Activated CD8-positive, alpha-beta memory T cell treated with anti-CD3 and anti-CD28 coated beads, Interleukin-2, amount 50 U/mL, for 4 hours (primary cell): ENCODE data around the gene MYCBP.
"Not testable (repeated sequence)": the region's sequence is repeated elsewhere in the genome, so short reads cannot be mapped to it uniquely, and the experiment has no call there.

Source experiments
- DNase-seq: peaks from one replicate; pipeline ENCODE4 v3.0.0-alpha.2; 2020

The MYCBP gene

DNA sequence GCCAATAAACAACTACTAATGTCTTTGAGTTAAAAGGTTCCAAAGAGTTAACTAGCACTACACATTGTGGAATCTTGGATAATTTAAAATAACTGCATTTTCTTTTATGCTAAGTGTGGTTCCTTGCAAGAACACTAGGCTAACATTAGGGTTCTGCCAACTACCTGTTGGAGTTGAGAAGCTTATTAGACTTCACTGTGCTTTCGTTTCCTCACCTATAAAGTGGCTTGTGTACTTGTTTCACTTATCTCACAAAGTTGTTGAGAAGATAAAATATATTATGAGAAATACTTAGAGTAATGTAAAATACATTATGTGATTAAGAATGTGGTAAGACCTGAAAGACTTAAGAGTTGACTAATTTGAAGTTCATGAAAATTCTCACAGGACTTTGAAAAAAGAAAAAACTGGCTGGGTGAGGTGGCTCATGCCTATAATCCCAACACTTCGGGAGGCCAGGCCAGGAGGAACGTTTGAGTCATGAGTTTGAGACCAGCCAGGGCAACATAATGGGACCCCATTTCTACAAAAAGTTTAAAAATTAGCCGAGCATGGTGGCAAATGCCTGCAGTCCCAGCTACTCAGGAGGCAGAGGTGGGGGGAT lies 7.9 kb downstream of the MYCBP start:
- no peak for DNase-seq

DNA sequence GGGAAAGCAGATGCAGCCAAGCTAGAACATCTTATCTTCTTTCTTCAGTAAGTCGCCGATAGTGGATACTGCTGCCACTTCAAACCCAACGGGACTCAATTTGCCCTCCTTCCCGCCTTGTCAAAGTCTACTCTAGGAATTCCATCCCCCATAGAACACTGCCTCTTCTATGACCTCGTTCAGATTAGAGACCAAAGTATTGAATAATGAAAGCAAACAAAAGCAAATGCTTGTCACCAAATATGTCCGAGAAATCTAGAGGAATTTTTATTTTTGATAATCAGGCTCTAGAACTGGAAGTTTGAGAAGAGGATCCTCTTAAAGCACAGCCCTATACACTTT lies 12.7 kb downstream of the MYCBP start:
- no peak for DNase-seq

DNA sequence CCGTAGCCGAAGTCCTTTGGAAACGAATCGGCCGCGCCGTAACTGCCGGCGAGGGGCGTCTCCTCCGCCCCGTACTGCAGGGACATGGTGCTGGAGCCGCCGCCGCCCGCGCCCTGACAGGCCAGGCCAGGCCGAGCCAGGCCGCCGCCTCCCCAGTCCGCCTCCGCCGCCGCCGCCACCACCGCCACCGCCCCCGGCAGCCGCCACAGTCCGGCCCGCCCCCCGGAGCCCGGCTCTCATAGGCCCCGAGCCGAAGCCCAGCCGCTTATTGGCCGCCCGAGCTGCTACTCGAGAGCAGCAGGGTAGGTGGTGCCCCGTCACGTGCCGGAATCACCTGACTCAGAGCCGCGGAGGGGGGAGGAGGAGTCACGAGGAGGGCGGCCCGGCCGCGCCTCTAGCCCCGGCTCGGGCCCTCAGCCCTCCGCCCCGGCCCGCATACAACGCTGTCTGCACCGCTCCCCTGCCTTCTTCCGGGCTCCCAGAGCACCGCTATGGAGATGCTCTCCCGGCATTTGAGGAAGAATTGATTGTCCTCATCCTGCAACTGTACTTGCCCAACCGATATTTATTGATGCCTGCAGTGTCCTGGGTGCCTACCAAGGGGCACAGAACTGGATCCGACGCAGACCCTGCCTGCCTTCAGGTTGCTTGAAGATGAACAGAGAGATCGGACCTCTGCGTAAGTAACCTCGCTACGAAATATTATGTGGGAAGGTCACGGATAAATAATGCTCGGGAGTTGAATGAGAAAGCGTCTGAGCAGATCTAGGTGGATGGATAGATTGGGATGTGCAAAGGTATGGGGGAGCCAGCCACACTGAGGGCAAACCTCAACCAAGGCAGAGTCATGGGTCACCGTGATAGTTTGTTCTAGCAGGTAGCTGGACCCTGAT lies 13.3 kb downstream of the MYCBP start, which contains the start of gene RRAGC:
TSS of gene RRAGC (minus strand) at position 212 of the 893 bp plus-strand sequence. CDS start at position 86, 126 bp downstream.
- peak; percentile 98 for DNase-seq

- DNase-seq, result peak; percentile 43
These were observed 14.2 kb downstream of the MYCBP start for GRCh38 chr1:38858833-38859560.

- DNase-seq, result no peak
These were observed 20.4 kb downstream of the MYCBP start for GRCh38 chr1:38852780-38853179.

- no peak for DNase-seq
These were observed 25.1 kb downstream of the MYCBP start for GRCh38 chr1:38848071-38848470.

- DNase-seq, result no peak
These were observed 26.9 kb downstream of the MYCBP start for GRCh38 chr1:38846210-38846609.

DNA sequence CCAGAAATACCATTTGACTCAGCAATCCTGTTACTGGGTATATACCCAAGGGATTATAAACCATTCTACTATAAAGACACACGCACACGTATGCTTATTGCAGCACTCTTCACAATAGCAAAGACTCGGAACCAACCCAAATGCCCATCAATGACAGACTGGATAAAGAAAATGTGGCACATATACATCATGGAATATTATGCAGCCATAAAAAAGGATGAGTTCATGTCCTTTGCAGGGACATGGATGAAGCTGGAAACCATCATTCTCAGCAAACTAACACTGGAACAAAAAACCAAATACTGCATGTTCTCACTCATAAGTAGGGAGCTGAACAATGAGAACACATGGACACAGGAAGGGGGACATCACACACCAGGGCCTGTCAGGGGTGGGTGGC lies 28.1 kb downstream of the MYCBP start:
- DNase-seq, result not testable (repeated sequence)

DNA sequence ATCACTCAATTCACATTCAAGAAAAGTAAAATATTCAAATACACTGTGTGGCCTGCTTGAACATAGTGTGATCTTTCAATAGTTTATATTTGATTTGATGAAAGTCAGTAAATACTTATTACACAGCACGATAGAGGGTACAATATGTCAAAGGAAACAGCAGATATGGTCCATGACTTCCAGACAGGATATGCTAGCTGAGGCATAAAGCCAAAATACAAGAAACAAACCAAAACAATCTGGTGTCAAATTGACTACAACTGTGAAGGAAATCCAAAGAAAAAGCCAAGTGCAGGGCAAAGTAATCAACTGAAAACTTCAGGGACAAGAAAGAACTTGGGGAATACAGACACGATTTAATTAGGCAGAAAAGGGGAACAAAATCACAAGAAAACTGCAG lies 32.9 kb downstream of the MYCBP start:
- no peak for DNase-seq

DNA sequence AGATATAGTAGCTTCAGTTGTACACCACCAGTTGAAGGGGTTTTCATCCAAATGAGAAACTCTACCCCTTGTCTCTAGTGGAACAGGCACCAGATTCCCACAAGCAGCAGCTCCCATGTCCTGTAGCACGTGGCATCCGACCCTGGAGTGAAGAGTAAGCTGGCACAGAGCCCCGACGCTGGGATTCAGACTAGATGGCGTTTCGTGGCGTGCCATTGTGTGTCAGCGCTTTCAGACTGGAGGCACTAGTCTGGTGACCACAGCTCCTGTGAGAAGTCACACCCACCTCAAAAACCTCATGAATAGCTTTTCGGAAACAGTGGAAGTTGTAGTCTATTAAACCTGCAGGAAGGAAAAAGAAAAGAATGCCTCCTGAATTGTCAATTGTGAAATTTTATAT lies 33.8 kb downstream of the MYCBP start:
- no peak for DNase-seq

DNA sequence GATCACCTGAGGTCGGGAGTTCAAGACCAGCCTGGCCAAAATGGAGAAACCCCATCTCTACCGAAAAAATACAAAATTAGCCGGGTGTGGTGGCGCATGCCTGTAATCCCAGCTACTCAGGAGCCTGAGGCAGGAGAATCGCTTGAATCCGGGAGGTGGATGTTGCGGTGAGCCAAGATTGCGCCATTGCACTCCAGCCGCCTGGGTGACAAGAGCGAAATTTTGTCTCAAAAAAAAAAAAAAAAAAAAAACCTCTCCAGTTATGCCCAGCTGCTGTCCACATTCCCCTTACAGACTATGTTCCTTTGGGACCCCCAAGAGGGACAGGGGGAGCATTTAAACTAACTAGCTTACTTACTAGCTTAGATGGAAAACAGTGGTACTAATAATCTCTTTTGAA lies 36.8 kb downstream of the MYCBP start:
- DNase-seq, result not testable (repeated sequence)

- DNase-seq, result peak; percentile 26
These were observed 38.0 kb downstream of the MYCBP start for GRCh38 chr1:38834937-38835827.

DNA sequence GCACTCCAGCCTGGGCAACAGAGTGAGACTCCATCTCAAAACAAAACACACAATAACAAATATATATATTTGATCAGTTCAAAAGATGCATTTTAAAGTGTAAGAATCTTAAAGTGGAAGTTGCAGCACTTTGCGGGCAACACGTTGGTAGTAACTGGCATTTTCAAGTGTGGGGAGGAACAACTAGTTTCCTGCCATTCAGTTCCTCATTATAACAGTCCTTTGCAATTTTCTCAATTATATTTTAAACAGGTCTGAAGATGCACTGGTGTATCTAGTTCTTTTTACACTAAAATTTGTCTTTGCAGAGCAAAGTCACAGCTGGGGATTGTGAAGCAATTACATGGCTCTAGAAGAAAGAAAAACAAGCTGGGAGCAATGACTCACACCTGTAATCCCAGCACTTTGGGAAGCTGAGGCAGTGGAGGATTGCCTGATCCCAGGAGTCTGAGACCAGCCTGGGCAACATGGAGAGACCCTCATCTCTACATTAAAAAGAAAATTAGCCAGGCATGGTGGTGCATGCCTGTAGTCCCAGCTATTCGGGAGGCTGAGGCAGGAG lies 38.8 kb downstream of the MYCBP start:
- no peak for DNase-seq

- DNase-seq, result no peak
These were observed 40.0 kb downstream of the MYCBP start for GRCh38 chr1:38833146-38833545.

DNA sequence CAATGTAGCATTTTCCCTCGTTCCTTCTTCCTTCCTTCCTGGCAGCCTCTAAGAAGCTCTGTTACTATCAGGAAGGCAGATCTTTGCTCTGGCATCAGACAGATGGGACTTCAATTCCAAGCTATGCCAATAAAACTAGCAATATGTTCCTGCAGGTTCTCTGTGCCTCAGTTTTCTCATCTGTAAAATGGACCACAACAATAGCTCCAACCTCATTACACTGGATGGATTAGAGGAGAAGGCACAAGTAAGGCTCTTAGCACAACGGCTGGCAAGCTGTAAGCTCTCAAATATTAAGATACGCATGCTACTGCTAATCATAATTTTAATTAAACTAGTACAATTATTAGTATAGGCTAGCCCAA lies 40.8 kb downstream of the MYCBP start:
- DNase-seq, result no peak

DNA sequence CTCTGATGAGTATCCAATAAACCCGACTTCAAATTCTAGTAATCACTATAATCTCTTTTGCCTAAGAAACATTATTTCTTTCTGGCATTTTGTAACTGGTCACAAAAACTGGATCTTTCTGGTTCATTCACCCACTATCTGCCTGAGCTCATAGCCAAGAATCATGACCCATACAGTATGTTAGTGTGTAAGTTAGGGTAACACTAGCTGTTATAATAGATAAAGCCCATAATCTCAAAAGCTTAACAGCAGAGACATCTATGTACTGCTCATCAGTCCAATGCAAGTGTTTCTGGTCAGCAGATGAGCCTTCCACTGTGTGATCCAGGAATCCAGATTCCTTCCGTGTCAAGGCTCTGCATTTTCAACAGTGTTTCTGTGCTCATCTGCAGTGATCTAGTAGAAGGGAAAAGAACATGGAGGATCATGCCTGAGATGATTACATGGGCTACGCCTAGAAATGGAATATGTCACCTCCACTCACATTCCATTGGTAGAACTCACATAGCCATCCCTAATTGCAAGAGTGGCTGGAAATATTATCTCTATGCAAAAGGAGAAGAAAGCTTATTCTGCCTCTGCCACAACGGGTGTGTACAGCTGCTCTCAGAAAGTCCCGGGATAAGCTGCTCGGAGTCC lies 41.3 kb downstream of the MYCBP start:
- DNase-seq, result no peak

DNA sequence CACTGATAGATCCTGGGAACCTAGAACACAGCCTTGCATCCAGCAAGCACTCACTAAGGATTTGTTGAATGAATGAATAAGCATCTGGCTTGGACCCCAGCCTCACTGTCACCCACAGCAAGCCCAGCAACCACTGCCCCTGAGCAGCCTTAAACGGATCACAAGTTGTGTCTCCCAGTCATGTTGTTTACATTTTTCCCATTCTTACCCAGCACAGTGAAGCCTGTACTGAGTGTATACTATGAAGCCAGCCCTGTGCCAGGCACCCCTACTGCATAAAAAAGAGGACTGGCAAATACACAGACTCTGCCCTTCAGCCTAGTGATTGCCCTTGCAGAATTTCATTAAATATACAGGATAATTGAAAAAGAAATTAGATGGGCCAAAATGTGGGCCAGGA lies 43.8 kb downstream of the MYCBP start:
- DNase-seq, result no peak

GRCh38 chr1:38827318-38827717 lies 45.8 kb downstream of the MYCBP start:
- DNase-seq, result no peak

DNA sequence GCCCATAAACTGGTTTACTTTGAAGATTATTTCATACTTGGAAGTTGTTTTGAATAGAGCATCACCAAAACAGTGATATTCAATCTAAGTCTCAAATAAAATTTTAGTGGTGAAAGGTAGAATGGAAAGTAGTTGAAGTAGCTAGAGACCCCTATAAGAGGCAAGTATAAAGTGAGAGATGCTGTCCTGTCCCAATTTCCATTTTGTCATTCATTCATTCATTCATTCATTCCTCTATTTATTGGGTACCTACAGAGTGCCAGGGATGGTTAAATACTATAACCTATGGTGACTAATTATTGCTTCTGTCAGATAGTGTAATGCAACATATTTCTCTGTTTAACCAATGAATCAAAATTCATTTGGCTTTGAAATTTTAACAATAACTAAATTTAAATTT lies 46.3 kb downstream of the MYCBP start:
- DNase-seq, result no peak

DNA sequence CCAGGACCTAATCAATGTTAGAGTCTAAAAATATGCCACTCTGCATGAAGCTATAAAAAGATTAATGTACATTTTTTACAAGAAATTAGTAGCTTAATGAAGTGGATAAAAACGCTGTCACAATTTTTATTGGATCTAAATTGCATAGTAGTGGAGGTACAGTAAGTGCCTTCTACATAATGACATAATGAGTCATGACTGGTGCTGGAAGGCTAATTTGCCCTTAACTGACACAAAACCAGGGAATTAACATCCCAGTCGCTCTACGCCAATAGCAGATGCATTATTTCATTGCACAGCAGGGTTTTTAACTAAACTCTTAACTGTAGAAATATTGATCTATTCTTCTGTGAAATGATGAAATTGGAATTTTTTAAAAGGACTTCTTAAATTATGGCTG lies 46.9 kb downstream of the MYCBP start:
- DNase-seq, result no peak

DNA sequence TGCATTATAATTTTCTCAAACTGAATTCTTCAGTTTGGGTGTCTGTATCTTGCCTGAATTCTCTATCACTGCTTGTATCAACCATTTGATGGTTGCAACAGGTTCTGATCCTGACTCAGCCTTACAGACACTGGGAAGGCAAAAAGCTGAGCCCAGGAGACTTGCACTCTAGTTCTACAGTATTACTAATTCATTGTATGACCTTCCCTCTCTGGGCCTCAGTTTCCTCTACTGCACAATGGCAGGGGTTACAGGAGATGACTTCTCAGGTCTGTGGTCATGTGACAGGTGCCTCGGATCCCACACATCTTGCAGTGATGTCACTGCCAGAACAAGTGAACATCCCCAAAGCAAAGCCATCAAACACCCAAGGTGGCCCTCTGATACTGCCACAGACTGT lies 52.3 kb downstream of the MYCBP start:
- DNase-seq, result no peak

- DNase-seq, result no peak
These were observed 53.6 kb downstream of the MYCBP start for GRCh38 chr1:38819516-38819915.
